GM23338 (cell line): Measurements from ENCODE around the gene ALDH5A1. TPM values are rescaled to one million over a fixed set of nuclear protein-coding genes. Genes with fewer than 3 reads are reported as not detected.

Experiments
- ATAC-seq: fragments of 200-7000 bp; cut with Tn5 transposase; 3 replicates; pipeline ENCODE4 v1.9.1; 2020
- DNase-seq: peaks from one replicate; pipeline ENCODE4 v3.0.0-alpha.2; 2015; ENCODE audit warnings: low spot score
- H2AFZ ChIP-seq: fragments of 200-600 bp; sonication (generic); 2 replicates; pipeline ENCODE4 v1.8.0; 2016; ENCODE audit warnings: antibody characterized with exemption, mild to moderate bottlenecking, moderate library complexity
- H3F3A ChIP-seq: fragments of 200-600 bp; sonication (generic); replicated peaks from 2 replicates; pipeline ENCODE4 v1.8.0; 2017; ENCODE audit warnings: antibody characterized with exemption, mixed run types, low read depth
- H3K27ac ChIP-seq: fragments of 200-600 bp; sonication (generic); 2 replicates; pipeline ENCODE4 v1.6.1; 2016; ENCODE audit warnings: low read depth
- H3K27me3 ChIP-seq: fragments of 200-600 bp; sonication (generic); 2 replicates; pipeline ENCODE4 v1.8.0; 2016; ENCODE audit warnings: mild to moderate bottlenecking, mixed run types, moderate library complexity; ENCODE audit not compliant: insufficient read depth
- H3K36me3 ChIP-seq: fragments of 200-600 bp; sonication (generic); 2 replicates; pipeline ENCODE4 v1.8.0; 2016; ENCODE audit warnings: mild to moderate bottlenecking; ENCODE audit not compliant: insufficient read depth
- H3K4me1 ChIP-seq: fragments of 200-600 bp; sonication (generic); 2 replicates; pipeline ENCODE4 v1.8.0; 2016; ENCODE audit warnings: mild to moderate bottlenecking, moderate library complexity; ENCODE audit not compliant: insufficient read depth
- H3K4me2 ChIP-seq: fragments of 200-600 bp; sonication (generic); 2 replicates; pipeline ENCODE4 v1.7.1; 2017; ENCODE audit warnings: mixed run types
- H3K4me3 ChIP-seq: fragments of 200-600 bp; sonication (generic); 2 replicates; pipeline ENCODE4 v1.6.1; 2016; ENCODE audit warnings: mixed run types
- H3K79me2 ChIP-seq: fragments of 200-600 bp; sonication (generic); replicated peaks from 2 replicates; pipeline ENCODE4 v1.8.0; 2017; ENCODE audit warnings: mild to moderate bottlenecking; ENCODE audit not compliant: insufficient read depth
- H3K9me2 ChIP-seq: fragments of 200-600 bp; sonication (generic); 2 replicates; pipeline ENCODE4 v1.8.0; 2017; ENCODE audit not compliant: insufficient read depth
- H4K20me1 ChIP-seq: fragments of 200-600 bp; sonication (generic); replicated peaks from 2 replicates; pipeline ENCODE4 v1.8.0; 2017; ENCODE audit warnings: mild to moderate bottlenecking; ENCODE audit not compliant: insufficient read depth
- H3K27ac Mint-ChIP-seq: 2 replicates; pipeline ENCODE4 v1.8.0; 2020; ENCODE audit warnings: inconsistent platforms, mild to moderate bottlenecking, moderate library complexity, mixed read lengths
- H3K27me3 Mint-ChIP-seq: 3 replicates; pipeline ENCODE4 v1.8.0; 2022; ENCODE audit warnings: low read depth, mild to moderate bottlenecking, moderate library complexity, mixed read lengths, inconsistent platforms; ENCODE audit not compliant: insufficient read depth, poor library complexity
- H3K36me3 Mint-ChIP-seq: 3 replicates; pipeline ENCODE4 v1.8.0; 2021; ENCODE audit warnings: low read depth, mild to moderate bottlenecking, inconsistent platforms, moderate library complexity, mixed read lengths
- H3K4me1 Mint-ChIP-seq: 3 replicates; pipeline ENCODE4 v1.8.0; 2020; ENCODE audit warnings: mild to moderate bottlenecking, inconsistent platforms, mixed read lengths
- H3K4me3 Mint-ChIP-seq: 3 replicates; pipeline ENCODE4 v1.8.0; 2021; ENCODE audit warnings: moderate library complexity, mild to moderate bottlenecking, inconsistent platforms, mixed read lengths
- H3K9me3 Mint-ChIP-seq: 3 replicates; pipeline ENCODE4 v1.8.0; 2020; ENCODE audit warnings: moderate library complexity, mild to moderate bottlenecking, inconsistent platforms, mixed read lengths
- CREB1 ChIP-seq: fragments of 250-450 bp; sonication (Bioruptor Pico); IDR thresholded peaks from 2 replicates; pipeline ENCODE4 v1.5.0; 2020; ENCODE audit warnings: low read depth, mild to moderate bottlenecking, moderate library complexity
- CTCF ChIP-seq, 2 experiments: fragments of 200-600 bp in 1 of 2; sonication (generic) in 1 of 2; conservative IDR thresholded peaks; 2 replicates each; pipeline versions ENCODE4 v1.5.1 to v1.6.1; 2016 to 2017; ENCODE audit warnings: antibody characterized with exemption in 2 of 2, low read depth in 2 of 2, mild to moderate bottlenecking in 2 of 2, moderate library complexity in 1 of 2
- EZH2 ChIP-seq: fragments of 200-600 bp; sonication (generic); IDR thresholded peaks from one replicate; pipeline ENCODE4 v1.8.0; 2017; ENCODE audit warnings: antibody characterized with exemption, mild to moderate bottlenecking, low read depth; ENCODE audit not compliant: unreplicated experiment
- NANOG ChIP-seq: IDR thresholded peaks from 2 replicates; pipeline ENCODE4 v1.6.1; 2016; ENCODE audit warnings: antibody characterized with exemption, borderline replicate concordance
- POLR2AphosphoS5 ChIP-seq: IDR thresholded peaks from 2 replicates; pipeline ENCODE4 v1.6.1; 2016; ENCODE audit warnings: antibody characterized with exemption, low read depth
- STAT1 ChIP-seq: IDR thresholded peaks from one replicate; pipeline ENCODE4 v1.6.1; 2016; ENCODE audit warnings: antibody characterized with exemption; ENCODE audit not compliant: unreplicated experiment
- ZNF331 ChIP-seq: fragments of 250-450 bp; sonication (Bioruptor Pico); IDR thresholded peaks from 2 replicates; pipeline ENCODE4 v1.5.0; 2020; ENCODE audit warnings: low read depth, mild to moderate bottlenecking, moderate library complexity
- ZNF462 ChIP-seq: fragments of 250-450 bp; sonication (Bioruptor Pico); IDR thresholded peaks from 2 replicates; pipeline ENCODE4 v1.5.0; 2020; ENCODE audit warnings: mild to moderate bottlenecking, moderate library complexity
- polyA plus RNA-seq: library from polyadenylated mRNA; unstranded; fragments of >200 nt; fragmentation: Nextera tagmentation; extraction: Ambion mirVana; gene quantifications from 2 replicates; pipeline ENCODE4 v1.2.1, GENCODE V29; 2016
- total RNA-seq: library from RNA; depleted of rRNA; stranded (reverse); fragments of >200 nt; shearing (Covaris generic); gene quantifications from 2 replicates; pipeline ENCODE4 v1.2.3, GENCODE V29; 2014
- TF ChIP-seq, protein P1 (sequence below): IDR thresholded peaks from 2 replicates; pipeline ENCODE4 v1.6.1; 2016; ENCODE audit warnings: antibody characterized with exemption
- TF ChIP-seq, protein P2 (sequence below): IDR thresholded peaks from one replicate; pipeline ENCODE4 v1.6.1; 2018; ENCODE audit warnings: antibody characterized with exemption; ENCODE audit not compliant: unreplicated experiment

The ALDH5A1 gene
- total and polyA plus RNA-seq, 2 experiments from 2014 or later, result 3.1 to 5.2 TPM

GRCh38 chr6:24520929-24521546, 26.3 kb downstream of the ALDH5A1 start:
- Histone ChIP-seq H3K27me3 (no peaks in the 10 kb centered on the region), H3K4me3 (no peak overlapping the region), H3K79me2 (no peaks in the 10 kb centered on the region), H3K4me2 (no peak overlapping the region), H3K9me2 (no peaks in the 10 kb centered on the region), H4K20me1 (no peaks in the 10 kb centered on the region), H3K27ac (no peak overlapping the region), H3F3A (no peaks in the 10 kb centered on the region), H2AFZ (no peak overlapping the region; the same call in 1 of the 2 replicates), H3K4me1 (no peaks in the 10 kb centered on the region), H3K36me3 (no peaks in the 10 kb centered on the region)
- no peak overlapping the region for H3K4me3 Mint-ChIP-seq
- H3K27me3 Mint-ChIP-seq, result peaks cover 1% of the 10 kb centered on the region
- H3K36me3 Mint-ChIP-seq, result no peaks in the 10 kb centered on the region
- peak; percentile 99 for ATAC-seq
- no peak overlapping the region for H3K27ac Mint-ChIP-seq
- no peaks in the 10 kb centered on the region for H3K9me3 Mint-ChIP-seq
- peak; percentile 74 for DNase-seq
- no peaks in the 10 kb centered on the region for H3K4me1 Mint-ChIP-seq
- TF ChIP-seq, protein P1, sequence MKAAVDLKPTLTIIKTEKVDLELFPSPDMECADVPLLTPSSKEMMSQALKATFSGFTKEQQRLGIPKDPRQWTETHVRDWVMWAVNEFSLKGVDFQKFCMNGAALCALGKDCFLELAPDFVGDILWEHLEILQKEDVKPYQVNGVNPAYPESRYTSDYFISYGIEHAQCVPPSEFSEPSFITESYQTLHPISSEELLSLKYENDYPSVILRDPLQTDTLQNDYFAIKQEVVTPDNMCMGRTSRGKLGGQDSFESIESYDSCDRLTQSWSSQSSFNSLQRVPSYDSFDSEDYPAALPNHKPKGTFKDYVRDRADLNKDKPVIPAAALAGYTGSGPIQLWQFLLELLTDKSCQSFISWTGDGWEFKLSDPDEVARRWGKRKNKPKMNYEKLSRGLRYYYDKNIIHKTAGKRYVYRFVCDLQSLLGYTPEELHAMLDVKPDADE, result no peak
- TF ChIP-seq STAT1 (no peak), ZNF331 (no peak), NANOG (no peak), EZH2 (no peak), CTCF (conservative IDR thresholded peaks at IDR 0.05; ENCODE audit: low read depth in 2 of 2) (peak; percentile 79 to 89), POLR2AphosphoS5 (no peak), CREB1 (CRISPR knock-in tag) (no peak), ZNF462 (peak; percentile 80)
- TF ChIP-seq, protein P2, sequence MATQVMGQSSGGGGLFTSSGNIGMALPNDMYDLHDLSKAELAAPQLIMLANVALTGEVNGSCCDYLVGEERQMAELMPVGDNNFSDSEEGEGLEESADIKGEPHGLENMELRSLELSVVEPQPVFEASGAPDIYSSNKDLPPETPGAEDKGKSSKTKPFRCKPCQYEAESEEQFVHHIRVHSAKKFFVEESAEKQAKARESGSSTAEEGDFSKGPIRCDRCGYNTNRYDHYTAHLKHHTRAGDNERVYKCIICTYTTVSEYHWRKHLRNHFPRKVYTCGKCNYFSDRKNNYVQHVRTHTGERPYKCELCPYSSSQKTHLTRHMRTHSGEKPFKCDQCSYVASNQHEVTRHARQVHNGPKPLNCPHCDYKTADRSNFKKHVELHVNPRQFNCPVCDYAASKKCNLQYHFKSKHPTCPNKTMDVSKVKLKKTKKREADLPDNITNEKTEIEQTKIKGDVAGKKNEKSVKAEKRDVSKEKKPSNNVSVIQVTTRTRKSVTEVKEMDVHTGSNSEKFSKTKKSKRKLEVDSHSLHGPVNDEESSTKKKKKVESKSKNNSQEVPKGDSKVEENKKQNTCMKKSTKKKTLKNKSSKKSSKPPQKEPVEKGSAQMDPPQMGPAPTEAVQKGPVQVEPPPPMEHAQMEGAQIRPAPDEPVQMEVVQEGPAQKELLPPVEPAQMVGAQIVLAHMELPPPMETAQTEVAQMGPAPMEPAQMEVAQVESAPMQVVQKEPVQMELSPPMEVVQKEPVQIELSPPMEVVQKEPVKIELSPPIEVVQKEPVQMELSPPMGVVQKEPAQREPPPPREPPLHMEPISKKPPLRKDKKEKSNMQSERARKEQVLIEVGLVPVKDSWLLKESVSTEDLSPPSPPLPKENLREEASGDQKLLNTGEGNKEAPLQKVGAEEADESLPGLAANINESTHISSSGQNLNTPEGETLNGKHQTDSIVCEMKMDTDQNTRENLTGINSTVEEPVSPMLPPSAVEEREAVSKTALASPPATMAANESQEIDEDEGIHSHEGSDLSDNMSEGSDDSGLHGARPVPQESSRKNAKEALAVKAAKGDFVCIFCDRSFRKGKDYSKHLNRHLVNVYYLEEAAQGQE, result no peak
